GM12892 (cell line): Measurements from ENCODE around the gene PCDH15.

Experiments used
- POLR2A ChIP-seq: IDR thresholded peaks from 2 replicates; pipeline ENCODE4 v1.6.1; 2011; ENCODE audit warnings: low read depth, low read length, control low read depth
- POLR2AphosphoS5 ChIP-seq: IDR thresholded peaks from 2 replicates; pipeline ENCODE4 v1.6.1; 2011; ENCODE audit warnings: low read depth, low read length, control low read depth
- TAF1 ChIP-seq: IDR thresholded peaks from 2 replicates; pipeline ENCODE4 v1.6.1; 2011; ENCODE audit warnings: low read depth, mild to moderate bottlenecking, control low read depth, low read length, borderline replicate concordance

- TF ChIP-seq POLR2AphosphoS5 = no peak
- no peak for TF ChIP-seq POLR2A
- no peak for TF ChIP-seq TAF1
Measured at GRCh38 chr10:54587971-54588370, 213.1 kb downstream of the PCDH15 start.
